Measurements from ENCODE around the gene CDAN1.

DNA sequence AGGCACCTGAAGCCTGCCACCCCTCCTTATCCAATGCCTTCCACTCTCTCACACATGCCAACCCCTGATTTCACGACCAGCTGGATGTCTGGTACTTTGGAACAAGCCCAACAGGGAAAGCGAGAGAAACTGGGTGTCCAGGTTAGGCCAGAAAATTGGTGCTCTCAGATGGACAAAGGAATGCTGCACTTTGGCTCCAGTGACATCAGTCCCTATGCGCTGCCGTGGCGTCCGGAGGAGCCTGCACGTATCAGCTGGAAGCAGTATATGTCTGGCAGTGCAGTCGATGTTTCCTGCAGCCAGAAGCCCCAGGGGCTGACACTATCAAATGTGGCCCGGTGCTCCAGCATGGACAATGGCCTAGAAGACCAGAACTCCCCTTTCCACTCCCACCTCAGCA is 45.2 kb downstream of the CDAN1 start:
- TF ChIP-seq POLR2A (IDR thresholded peaks at IDR 0.05) (no peak), CTCF (IDR thresholded peaks at IDR 0.05) (no peak)
